HepG2 (cell line): ENCODE measurements around the gene SGK1. TPM values are rescaled to one million over a fixed set of nuclear protein-coding genes. Genes with fewer than 3 reads are reported as not detected.
A peak's percentile ranks its signal among the peaks of the same experiment; 100 is the strongest.

Experiments
- ATF4 ChIP-seq, 2 experiments: fragments of 450-650 bp in 1 of 2; sonication (generic) in 1 of 2; formaldehyde crosslinking; IDR thresholded peaks; 2 replicates each; pipeline versions ENCODE4 v1.5.0 to v1.8.0; 2020 to 2022; ENCODE audit warnings: mild to moderate bottlenecking in 1 of 2, missing genetic modification reagents in 1 of 2
- CHCHD3 ChIP-seq: sonication (generic); formaldehyde crosslinking; IDR thresholded peaks from 2 replicates; pipeline ENCODE4 v1.8.0; 2022; ENCODE audit warnings: mild to moderate bottlenecking, missing genetic modification reagents, moderate library complexity
- FOXJ3 ChIP-seq: sonication (generic); formaldehyde crosslinking; IDR thresholded peaks from 2 replicates; pipeline ENCODE4 v1.4.0; 2020; ENCODE audit warnings: missing genetic modification reagents, mild to moderate bottlenecking, borderline replicate concordance
- HMGXB3 ChIP-seq: sonication (generic); formaldehyde crosslinking; IDR thresholded peaks from 2 replicates; pipeline ENCODE4 v1.4.0; 2020; ENCODE audit warnings: missing genetic modification reagents, borderline replicate concordance
- MATR3 ChIP-seq: sonication (generic); formaldehyde crosslinking; IDR thresholded peaks from 2 replicates; pipeline ENCODE4 v1.4.0; 2020; ENCODE audit warnings: missing genetic modification reagents
- MLXIP ChIP-seq: sonication (generic); formaldehyde crosslinking; IDR thresholded peaks from 2 replicates; pipeline ENCODE4 v1.9.0; 2021; ENCODE audit warnings: missing genetic modification reagents, borderline replicate concordance
- POGZ ChIP-seq: sonication (generic); formaldehyde crosslinking; IDR thresholded peaks from 2 replicates; pipeline ENCODE4 v1.4.0; 2020; ENCODE audit warnings: mild to moderate bottlenecking, missing genetic modification reagents
- TRIM24 ChIP-seq: sonication (generic); formaldehyde crosslinking; IDR thresholded peaks from 2 replicates; pipeline ENCODE4 v1.8.0; 2022; ENCODE audit warnings: mild to moderate bottlenecking, missing genetic modification reagents
- ZFP91 ChIP-seq: sonication (generic); formaldehyde crosslinking; IDR thresholded peaks from 2 replicates; pipeline ENCODE4 v1.9.0; 2022; ENCODE audit warnings: missing genetic modification reagents, mild to moderate bottlenecking, borderline replicate concordance
- ZKSCAN8 ChIP-seq: IDR thresholded peaks from 2 replicates; pipeline ENCODE4 v1.6.1; 2016; ENCODE audit warnings: borderline replicate concordance, missing genetic modification reagents, missing compliant biosample characterization
- ZNF598 ChIP-seq: sonication (generic); formaldehyde crosslinking; IDR thresholded peaks from 2 replicates; pipeline ENCODE4 v1.5.1; 2020; ENCODE audit warnings: mild to moderate bottlenecking, missing genetic modification reagents, borderline replicate concordance
- ZNF660 ChIP-seq: sonication (generic); formaldehyde crosslinking; IDR thresholded peaks from 2 replicates; pipeline ENCODE4 v1.5.1; 2020; ENCODE audit warnings: mild to moderate bottlenecking, low read depth, missing genetic modification reagents, borderline replicate concordance
- ZNF781 ChIP-seq: sonication (generic); formaldehyde crosslinking; IDR thresholded peaks from 2 replicates; pipeline ENCODE4 v1.5.1; 2020; ENCODE audit warnings: borderline replicate concordance, mild to moderate bottlenecking, missing genetic modification reagents; ENCODE audit errors: not compliant biosample characterization
- ZNF792 ChIP-seq: IDR thresholded peaks from 2 replicates; pipeline ENCODE4 v1.6.1; 2016
- polyA plus RNA-seq, 8 experiments: library from polyadenylated mRNA; depleted of rRNA in 3 of 8; stranded (reverse) in 7 of 8; unstranded in 1 of 8; fragments of >200 nt; fragmentation: Illumina TruSeq in 4 of 8; extraction: Trizol in 4 of 8; gene quantifications; 2 replicates each; pipeline versions ENCODE4 v1.2.1 to v1.2.3, GENCODE V29; 2011 to 2016; ENCODE audit warnings: low read depth in 4 of 8, missing spikeins in 1 of 8, mixed read lengths in 1 of 8; ENCODE audit not compliant: insufficient read depth in 1 of 8
- total RNA-seq, 5 experiments: library from RNA; depleted of rRNA; stranded (reverse); fragments of >200 nt; fragmentation: Illumina TruSeq; extraction: Trizol; gene quantifications; 2 replicates each; pipeline ENCODE4 v1.2.3, GENCODE V29; 2016; ENCODE audit warnings: low read depth in 1 of 5

The SGK1 gene
- total and polyA plus RNA-seq, 2 of the 13 experiments (the other 11 are each of a cell fraction or from before 2014, with no cell fraction given): 56.1 to 56.2 TPM

GRCh38 chr6:134174672-134175531 is 143.0 kb downstream of the SGK1 start (continued):
- peak; percentile 69 for TF ChIP-seq POGZ (CRISPR knock-in tag)
- TF ChIP-seq MATR3 (CRISPR knock-in tag): no peak
- TF ChIP-seq ZNF660 (CRISPR knock-in tag): no peak
- peak; percentile 78 for TF ChIP-seq ZNF781 (CRISPR knock-in tag)
- peak; percentile 89; the same call in 1 of the 2 replicates for TF ChIP-seq ZFP91 (CRISPR knock-in tag)
- no peak for TF ChIP-seq FOXJ3 (CRISPR knock-in tag)
- peak; percentile 69; the same call in 1 of the 2 replicates for TF ChIP-seq ZNF792 (CRISPR knock-in tag)
- TF ChIP-seq CHCHD3 (CRISPR knock-in tag): 0 out of 2 replicates have a peak, but pooled peaks have one; percentile 10
- 0 out of 2 replicates have a peak, but pooled peaks have one; percentile 67 for TF ChIP-seq MLXIP (CRISPR knock-in tag)
- peak; percentile 70 for TF ChIP-seq ZKSCAN8 (CRISPR knock-in tag)
- TF ChIP-seq ZNF598 (CRISPR knock-in tag): no peak
- TF ChIP-seq TRIM24 (CRISPR knock-in tag): no peak
- TF ChIP-seq ATF4 (CRISPR knock-in tag; IDR thresholded peaks at IDR 0.05): peak in 1 of 2 experiments; percentile 29; a peak in 1 of 4 replicates
- peak; percentile 72; the same call in 1 of the 2 replicates for TF ChIP-seq HMGXB3 (CRISPR knock-in tag)
